Activated naive CD8-positive, alpha-beta T cell treated with anti-CD3 and anti-CD28 coated beads, Interleukin-2, amount 10 ng/mL, durations not matched to agents 7 days and 5 days (primary cell): ENCODE results near the gene HOXA13. TPM values are rescaled to one million over a fixed set of nuclear protein-coding genes. Genes with fewer than 3 reads are reported as not detected.

Experiments used
- ATAC-seq: fragments of 150-1000 bp; cut with Tn5 transposase; one replicate; pipeline ENCODE4 v1.10.0; 2021; ENCODE audit warnings: low read depth, moderate library complexity
- POLR2A ChIA-PET: fragments of 350-600 bp; sonication (Branson Sonifier 250); formaldehyde crosslinking; loops from one replicate; lab custom pipeline; 2021; ENCODE audit warnings: antibody characterized with exemption; lab: Charles Lee
- DNase-seq: peaks from one replicate; pipeline ENCODE4 v3.0.0; 2021
- H3K27ac Mint-ChIP-seq: one replicate; pipeline ENCODE4 v1.8.0; 2022; ENCODE audit warnings: mild to moderate bottlenecking, mixed read lengths
- H3K27me3 Mint-ChIP-seq: one replicate; pipeline ENCODE4 v1.8.0; 2022; ENCODE audit warnings: mild to moderate bottlenecking, moderate library complexity, mixed read lengths
- H3K36me3 Mint-ChIP-seq: one replicate; pipeline ENCODE4 v1.8.0; 2021; ENCODE audit warnings: mild to moderate bottlenecking, mixed read lengths
- H3K4me1 Mint-ChIP-seq: one replicate; pipeline ENCODE4 v1.8.0; 2021; ENCODE audit warnings: mixed read lengths
- H3K4me3 Mint-ChIP-seq: one replicate; pipeline ENCODE4 v1.8.0; 2022; ENCODE audit warnings: mild to moderate bottlenecking, moderate library complexity, mixed read lengths
- H3K9me3 Mint-ChIP-seq: one replicate; pipeline ENCODE4 v1.8.0; 2021; ENCODE audit warnings: mixed read lengths
- total RNA-seq, 2 experiments: library from RNA; stranded (reverse); gene quantifications; one replicate each; pipeline ENCODE4 v1.2.3, GENCODE V29; 2021

Gene HOXA13
- total RNA-seq, 2 experiments from 2014 or later: not detected

DNA sequence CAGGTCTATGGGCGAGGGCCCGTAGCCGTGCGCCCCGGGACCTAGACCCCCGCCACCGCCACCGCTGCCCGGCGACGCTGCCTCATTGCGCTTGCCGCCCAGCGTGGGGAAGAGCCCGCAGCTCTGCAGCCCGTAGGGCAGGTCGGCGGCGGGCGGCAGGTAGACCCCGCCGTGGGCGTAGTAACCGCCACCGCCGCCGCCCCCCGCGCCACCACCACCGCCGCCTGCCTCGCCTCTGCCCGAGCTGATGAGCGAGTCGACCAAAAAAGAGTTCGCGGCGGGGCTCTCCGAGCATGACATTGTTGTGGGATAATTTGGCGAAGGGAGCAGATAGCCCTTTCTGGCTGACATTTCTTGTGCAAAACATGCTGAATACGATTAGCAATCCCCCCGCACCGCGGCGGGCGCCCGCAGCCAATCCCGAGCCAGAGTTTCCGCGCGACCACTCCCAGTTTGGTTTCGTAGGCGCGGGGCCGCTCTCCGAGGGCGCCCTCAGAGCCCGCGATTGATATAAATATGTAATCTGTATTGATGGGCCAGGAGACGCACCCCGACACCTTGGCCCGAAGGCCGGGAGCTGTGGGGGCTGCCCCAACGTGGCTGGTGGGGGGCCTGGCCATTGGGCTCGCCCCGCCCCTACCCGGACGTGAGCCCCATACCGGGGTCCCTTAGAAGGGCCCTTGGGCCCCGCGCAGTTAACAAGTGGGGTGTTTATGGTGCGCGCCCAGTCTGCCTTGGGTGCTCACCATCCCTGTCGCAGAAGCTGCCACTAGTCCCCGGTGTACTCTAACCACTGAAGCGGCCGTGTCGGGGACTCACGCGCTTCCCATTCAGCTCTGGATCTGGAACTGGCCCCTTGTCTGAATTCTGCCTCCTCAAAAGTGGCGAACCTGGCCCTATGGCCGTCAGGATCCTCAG lies 25.7 kb downstream of the HOXA13 start, which contains the start of gene HOXA10:
Gene HOXA10, minus strand, starts transcription at position 365 of the 918 bp plus-strand sequence. Its CDS starts 14 bp downstream, at position 351.
- H3K36me3 Mint-ChIP-seq: no peaks in the 10 kb centered on the region
- POLR2A ChIA-PET: interaction anchor here (0.9 kb wide), 1 partner anchor 13 kb away, joined by 3 read pairs; no protein-coding TSS in a partner anchor
- DNase-seq (peak; percentile 30), ATAC-seq (no peak)
- peaks cover 66% of the 10 kb centered on the region for H3K27me3 Mint-ChIP-seq
- peaks cover 9% of the 10 kb centered on the region for H3K4me1 Mint-ChIP-seq
- no peak within 1 kb of the TSS for H3K27ac Mint-ChIP-seq
- H3K4me3 Mint-ChIP-seq: peak within 1 kb of the TSS; percentile 35
- no peaks in the 10 kb centered on the region for H3K9me3 Mint-ChIP-seq

- Mint-ChIP-seq H3K9me3 (no peaks in the 10 kb centered on the region), H3K4me1 (peaks cover 9% of the 10 kb centered on the region), H3K36me3 (peaks cover 3% of the 10 kb centered on the region), H3K27me3 (peaks cover 66% of the 10 kb centered on the region), H3K27ac (no peak overlapping the region), H3K4me3 (no peak overlapping the region)
- POLR2A ChIA-PET: interaction anchor here (0.9 kb wide), 1 partner anchor 14 kb away, joined by 3 read pairs; no protein-coding TSS in a partner anchor
- DNase-seq: peak; percentile 50
- peak; percentile 39 for ATAC-seq
These were observed 26.4 kb downstream of the HOXA13 start for GRCh38 chr7:27173511-27173955.

- POLR2A ChIA-PET: interaction anchor here (0.9 kb wide), 1 partner anchor 14 kb away, joined by 3 read pairs; no protein-coding TSS in a partner anchor
- H3K4me1 Mint-ChIP-seq: peaks cover 9% of the 10 kb centered on the region
- no peak for DNase-seq
- H3K27ac Mint-ChIP-seq: no peak overlapping the region
- peaks cover 66% of the 10 kb centered on the region for H3K27me3 Mint-ChIP-seq
- peaks cover 3% of the 10 kb centered on the region for H3K36me3 Mint-ChIP-seq
- ATAC-seq: no peak
- no peaks in the 10 kb centered on the region for H3K9me3 Mint-ChIP-seq
- H3K4me3 Mint-ChIP-seq: peak overlapping the region; percentile 19
These were observed 26.9 kb downstream of the HOXA13 start for GRCh38 chr7:27172823-27173510.

DNA sequence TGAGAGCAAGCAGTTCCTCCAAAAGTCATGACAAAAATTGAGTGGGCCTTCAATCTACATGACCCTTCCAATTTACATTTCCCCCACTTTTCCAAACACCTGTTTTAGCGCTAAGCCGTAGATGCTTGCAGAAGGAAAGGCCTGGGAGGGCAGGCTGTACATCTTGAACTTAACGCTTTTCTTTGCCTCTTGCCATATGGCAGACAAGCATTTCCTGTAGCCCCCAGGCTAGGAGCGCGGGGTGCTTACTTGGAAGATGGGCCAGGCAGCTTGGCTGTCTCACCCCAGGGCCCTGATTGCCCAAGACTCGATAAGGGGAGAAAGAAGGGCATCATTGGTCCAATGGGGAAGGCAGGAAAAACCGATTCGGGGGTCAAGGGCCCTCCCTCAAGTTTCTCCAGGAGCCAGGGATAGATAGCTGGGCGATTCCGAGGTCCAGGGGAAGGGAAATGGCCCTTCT lies 27.5 kb downstream of the HOXA13 start:
- Mint-ChIP-seq H3K9me3 (no peaks in the 10 kb centered on the region), H3K4me1 (peaks cover 9% of the 10 kb centered on the region), H3K4me3 (peak overlapping the region; percentile 50), H3K27me3 (peaks cover 66% of the 10 kb centered on the region), H3K36me3 (peaks cover 3% of the 10 kb centered on the region), H3K27ac (peak overlapping the region; percentile 67)
- POLR2A ChIA-PET: no interaction called here
- DNase-seq (peak; percentile 31), ATAC-seq (no peak)

GRCh38 chr7:27171637-27172314 lies 28.1 kb downstream of the HOXA13 start:
- POLR2A ChIA-PET: no interaction called here
- ATAC-seq: no peak
- peak overlapping the region; percentile 67 for H3K27ac Mint-ChIP-seq

GRCh38 chr7:27171325-27171636 lies 28.6 kb downstream of the HOXA13 start:
- POLR2A ChIA-PET: no interaction called here
- H3K27ac Mint-ChIP-seq: peak overlapping the region; percentile 65
- no peaks in the 10 kb centered on the region for H3K9me3 Mint-ChIP-seq
- H3K27me3 Mint-ChIP-seq: peaks cover 74% of the 10 kb centered on the region
- H3K4me3 Mint-ChIP-seq: no peak overlapping the region
- H3K4me1 Mint-ChIP-seq: peaks cover 12% of the 10 kb centered on the region
- ATAC-seq (no peak), DNase-seq (no peak)
- H3K36me3 Mint-ChIP-seq: peaks cover 5% of the 10 kb centered on the region

More at GRCh38 chr7:27171637-27172314, 28.1 kb downstream of the HOXA13 start:
- DNase-seq: peak; percentile 34
- H3K27me3 Mint-ChIP-seq: peaks cover 69% of the 10 kb centered on the region
- peaks cover 5% of the 10 kb centered on the region for H3K36me3 Mint-ChIP-seq
- peak overlapping the region; percentile 50 for H3K4me3 Mint-ChIP-seq
- H3K4me1 Mint-ChIP-seq: peaks cover 12% of the 10 kb centered on the region
- no peaks in the 10 kb centered on the region for H3K9me3 Mint-ChIP-seq

DNA sequence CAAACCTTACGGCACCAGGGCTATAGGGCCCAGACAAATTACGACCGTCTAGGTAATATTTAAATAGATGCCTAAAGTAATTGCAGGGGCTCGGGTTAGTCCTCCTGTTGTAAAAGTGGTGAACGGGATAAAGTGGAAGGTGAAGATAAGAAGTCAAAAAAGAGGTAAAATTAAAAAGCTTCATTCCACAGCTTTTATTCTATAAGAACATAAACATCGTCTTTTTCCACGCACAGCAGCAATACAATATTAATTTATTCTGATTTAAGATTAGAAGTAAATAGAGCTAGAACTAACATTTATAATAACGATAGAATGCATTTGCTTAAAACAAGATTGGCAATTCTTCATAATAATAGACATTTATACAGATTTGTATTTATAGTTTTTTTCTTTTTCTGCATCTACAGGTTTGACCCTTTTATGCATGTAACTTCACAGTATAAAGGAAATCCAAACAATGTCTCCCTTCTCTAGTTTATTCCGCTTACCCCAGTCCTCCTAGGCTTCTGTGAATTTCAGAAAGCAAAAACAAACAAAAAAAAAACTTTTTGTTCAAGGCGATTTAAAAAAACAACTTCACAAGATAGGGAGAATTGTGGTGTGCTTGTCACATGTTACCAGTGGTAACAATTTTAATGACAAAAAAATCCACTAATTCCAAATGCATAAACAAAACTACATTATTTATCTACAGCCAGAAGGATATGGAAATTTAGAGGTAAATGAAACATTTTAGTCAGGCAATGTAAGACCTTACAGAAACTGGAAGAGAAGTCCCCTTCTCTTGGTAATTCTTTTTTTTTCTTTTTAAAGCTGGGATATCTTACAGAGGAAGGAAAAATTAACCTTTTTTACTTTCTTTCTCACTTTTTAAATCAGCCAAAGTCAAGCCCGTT lies 29.2 kb downstream of the HOXA13 start:
- ATAC-seq (no peak), DNase-seq (no peak)
- peaks cover 14% of the 10 kb centered on the region for H3K4me1 Mint-ChIP-seq
- H3K4me3 Mint-ChIP-seq: no peak overlapping the region
- no peak overlapping the region for H3K27ac Mint-ChIP-seq
- POLR2A ChIA-PET: no interaction called here
- no peaks in the 10 kb centered on the region for H3K9me3 Mint-ChIP-seq
- H3K27me3 Mint-ChIP-seq: peaks cover 77% of the 10 kb centered on the region
- H3K36me3 Mint-ChIP-seq: peaks cover 5% of the 10 kb centered on the region

DNA sequence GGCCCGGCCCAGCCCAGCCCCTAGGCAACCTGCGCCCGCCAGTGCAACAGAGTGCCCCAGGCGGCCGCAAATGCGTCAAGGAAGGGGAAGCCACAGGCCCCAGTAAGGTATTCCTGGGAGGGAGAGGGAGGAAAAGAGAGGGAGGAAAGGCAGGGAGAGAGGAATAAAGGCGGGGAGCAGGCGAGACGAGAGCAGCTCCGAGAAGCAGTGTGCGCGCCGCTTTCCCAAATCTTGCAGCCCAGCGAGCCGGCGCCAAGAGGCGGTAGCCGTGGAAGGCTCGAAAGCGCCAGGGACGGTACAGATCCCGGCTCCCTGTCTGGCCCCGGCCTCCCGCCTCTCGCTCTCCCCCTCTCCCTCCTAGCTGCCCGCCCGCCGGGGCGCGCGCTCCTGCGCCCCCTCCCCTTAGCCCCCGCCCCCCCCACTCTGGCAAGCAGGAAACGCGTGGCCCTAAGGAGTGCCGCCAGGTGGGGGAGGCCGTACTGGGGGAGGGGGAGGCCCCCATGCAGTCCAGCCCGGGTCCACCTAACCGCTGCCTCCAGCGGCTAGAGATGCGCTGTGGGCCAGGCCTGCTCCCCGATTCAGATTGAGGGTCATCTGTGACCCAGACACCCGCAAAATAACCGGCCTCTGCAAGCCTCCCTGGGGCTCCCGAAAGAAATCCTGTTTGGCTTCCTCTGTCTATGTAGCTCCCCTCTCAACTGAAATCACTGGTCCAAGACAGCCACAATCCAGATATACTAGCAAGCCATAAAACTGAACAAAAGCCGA lies 30.0 kb downstream of the HOXA13 start:
- Mint-ChIP-seq H3K9me3 (no peaks in the 10 kb centered on the region), H3K27me3 (peaks cover 73% of the 10 kb centered on the region), H3K4me1 (peaks cover 14% of the 10 kb centered on the region), H3K4me3 (no peak overlapping the region), H3K27ac (no peak overlapping the region), H3K36me3 (peaks cover 5% of the 10 kb centered on the region)
- POLR2A ChIA-PET: no interaction called here
- ATAC-seq: no peak
- DNase-seq: peak; percentile 33

GRCh38 chr7:27168265-27168947 lies 31.5 kb downstream of the HOXA13 start:
- POLR2A ChIA-PET: no interaction called here
- no peak overlapping the region for H3K4me3 Mint-ChIP-seq
- no peaks in the 10 kb centered on the region for H3K9me3 Mint-ChIP-seq
- H3K27me3 Mint-ChIP-seq: peaks cover 80% of the 10 kb centered on the region
- peaks cover 14% of the 10 kb centered on the region for H3K4me1 Mint-ChIP-seq
- peak overlapping the region; percentile 60 for H3K27ac Mint-ChIP-seq
- no peak for ATAC-seq
- peak; percentile 39 for DNase-seq
- peaks cover 5% of the 10 kb centered on the region for H3K36me3 Mint-ChIP-seq

DNA sequence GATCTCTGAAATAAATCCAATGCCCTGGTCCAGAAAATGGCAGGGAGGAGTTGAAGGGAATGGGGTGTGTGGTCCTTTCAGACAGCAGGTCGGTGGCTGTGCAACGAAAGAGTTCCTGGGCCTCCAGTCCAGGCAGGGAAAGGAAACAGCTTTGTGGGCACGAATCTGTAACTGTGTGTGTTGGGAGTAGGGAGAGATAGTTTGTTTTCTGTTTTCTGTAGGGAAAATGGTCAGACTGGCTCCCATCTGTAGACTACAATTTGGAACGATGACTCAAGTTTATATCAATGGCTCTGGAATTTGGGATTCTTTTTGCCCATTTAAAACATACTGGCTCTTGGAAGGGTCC lies 32.0 kb downstream of the HOXA13 start:
- H3K4me1 Mint-ChIP-seq: peaks cover 14% of the 10 kb centered on the region
- peaks cover 5% of the 10 kb centered on the region for H3K36me3 Mint-ChIP-seq
- H3K4me3 Mint-ChIP-seq: no peak overlapping the region
- peak; percentile 9 for DNase-seq
- POLR2A ChIA-PET: no interaction called here
- H3K27ac Mint-ChIP-seq: no peak overlapping the region
- ATAC-seq: no peak
- H3K9me3 Mint-ChIP-seq: no peaks in the 10 kb centered on the region
- H3K27me3 Mint-ChIP-seq: peaks cover 86% of the 10 kb centered on the region
